ENCODE results near the gene TMEM219. TPM values are rescaled to one million over a fixed set of nuclear protein-coding genes. Genes with fewer than 3 reads are reported as not detected.

Gene TMEM219
- total and polyA plus RNA-seq, 2 donors (not counting 3 experiments of a cell fraction or from before 2014, with no cell fraction given) = 110 to 182 TPM

- POLR2A ChIA-PET = interaction anchor here (0.9 to 1.2 kb wide), 2 partner anchors 11 kb away, joined by 3 read pairs; partner anchors contain the start of gene TAOK2
- Histone ChIP-seq H3K9me1 (replicated peaks; ENCODE audit: control insufficient read depth, extremely low read depth, insufficient read depth, low read length) (no peaks in the 10 kb centered on the region), H3K36me3 (ENCODE audit: control insufficient read depth in 2 of 2, extremely low read depth in 1 of 2, insufficient read depth in 2 of 2, low read length in 2 of 2) (peaks cover 48 to 91% of the 10 kb centered on the region in 2 experiments), H3K27me3 (ENCODE audit: control insufficient read depth in 2 of 2, insufficient read depth in 2 of 2, low read length in 2 of 2) (no peaks in the 10 kb centered on the region), H3K27ac (ENCODE audit: insufficient read depth, low read depth, low read length) (no peak overlapping the region), H3K79me2 (ENCODE audit: control insufficient read depth, insufficient read depth, low read length) (peaks cover 9% of the 10 kb centered on the region), H2AFZ (ENCODE audit: low read depth, low read length) (no peak overlapping the region), H3K4me1 (ENCODE audit: control insufficient read depth, extremely low read depth, insufficient read depth, low read length) (peaks cover 7% of the 10 kb centered on the region), H3K4me3 (replicated peaks in 1 of 3; ENCODE audit: insufficient read depth in 1 of 3, low read depth in 1 of 3, low read length in 3 of 3) (no peak overlapping the region), H3K9me3 (replicated peaks; ENCODE audit: control insufficient read depth, insufficient read depth, low read length) (no peaks in the 10 kb centered on the region), H3K4me2 (ENCODE audit: insufficient read depth, low read length) (no peak overlapping the region), H4K20me1 (replicated peaks; ENCODE audit: control insufficient read depth, extremely low read depth, insufficient read depth, low read length) (no peaks in the 10 kb centered on the region), H3K9ac (replicated peaks; ENCODE audit: extremely low read depth, insufficient read depth, low read length) (no peak overlapping the region)
- FAIRE-seq = no peak
- TF ChIP-seq POLR2AphosphoS5 (IDR thresholded peaks at IDR 0.05; ENCODE audit: insufficient read depth, low read depth, low read length) (no peak), POLR2A (IDR thresholded peaks at IDR 0.05; ENCODE audit: low read depth, low read length) (no peak), GATA2 (IDR thresholded peaks at IDR 0.05; ENCODE audit: insufficient read depth, insufficient read length, low read depth, low read length) (no peak), JUN (IDR thresholded peaks at IDR 0.05; ENCODE audit: borderline replicate concordance, insufficient read depth, insufficient read length, low read depth) (no peak), MYC (IDR thresholded peaks at IDR 0.05; ENCODE audit: low read depth, low read length) (no peak), CTCF (IDR thresholded peaks at IDR 0.05; ENCODE audit: extremely low read depth in 1 of 2, insufficient read depth in 1 of 2, low read depth in 1 of 2, low read length in 2 of 2) (no peak), FOS (IDR thresholded peaks at IDR 0.05; ENCODE audit: borderline replicate concordance, insufficient read depth, low read length) (no peak), EZH2 (IDR thresholded peaks at IDR 0.05; ENCODE audit: borderline replicate concordance, low read depth, low read length, severe bottlenecking) (no peak)
- TF ChIP-seq, protein P1, sequence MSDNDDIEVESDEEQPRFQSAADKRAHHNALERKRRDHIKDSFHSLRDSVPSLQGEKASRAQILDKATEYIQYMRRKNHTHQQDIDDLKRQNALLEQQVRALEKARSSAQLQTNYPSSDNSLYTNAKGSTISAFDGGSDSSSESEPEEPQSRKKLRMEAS (IDR thresholded peaks at IDR 0.05; ENCODE audit: insufficient read depth, insufficient read length) = no peak
- CTCF ChIA-PET = interaction anchor here (2.1 kb wide), 1 partner anchor 21 kb away, joined by 6 read pairs; no protein-coding TSS in a partner anchor
- DNase-seq (ENCODE audit: low read depth, low spot score) = no peak
- dilution Hi-C loops (cut with MboI; ENCODE audit: extremely low pct_ligation_motif_present, low sequenced_read_pairs) (no loop called here), intact Hi-C loops (cut with micrococcal nuclease) (no loop called here)
- BruUV-seq (replicated peaks) = no TSS peak
Measured at GRCh38 chr16:29984764-29985147, 22.9 kb downstream of the TMEM219 start.
